Epithelial cell of esophagus (primary cell): ENCODE results near the gene PRSS33.

Experiments
- DNase-seq: peaks from one replicate; pipeline ENCODE4 v3.0.0; 2010; ENCODE audit warnings: low read depth
- H3K4me3 ChIP-seq: 2 replicates; pipeline ENCODE4 v1.5.1; 2011; ENCODE audit warnings: mild to moderate bottlenecking, low read length, control low read depth
- CTCF ChIP-seq: IDR thresholded peaks from 2 replicates; pipeline ENCODE4 v1.5.1; 2011; ENCODE audit warnings: low read depth, mild to moderate bottlenecking, low read length, control low read depth, inconsistent platforms; ENCODE audit not compliant: insufficient read depth; ENCODE audit errors: missing control alignments

Gene PRSS33

GRCh38 chr16:2787406-2787805, at the start of gene PRSS33:
Gene PRSS33 (minus strand): TSS chr16:2787560. CDS start chr16:2786547, 1,013 bp downstream.
- H3K4me3 ChIP-seq, result no peak within 1 kb of the TSS
- TF ChIP-seq CTCF, result no peak
- DNase-seq, result no peak

GRCh38 chr16:2836646-2837508, 49.5 kb upstream of the PRSS33 start:
- DNase-seq, result peak; percentile 20
- H3K4me3 ChIP-seq, result no peak overlapping the region
- no peak for TF ChIP-seq CTCF

GRCh38 chr16:2835638-2836493, 48.5 kb upstream of the PRSS33 start:
- H3K4me3 ChIP-seq, result no peak overlapping the region
- DNase-seq, result peak; percentile 97
- TF ChIP-seq CTCF, result no peak

GRCh38 chr16:2834968-2835367, 47.6 kb upstream of the PRSS33 start:
- TF ChIP-seq CTCF, result no peak
- no peak for DNase-seq
- H3K4me3 ChIP-seq, result no peak overlapping the region

GRCh38 chr16:2833776-2834175, 46.4 kb upstream of the PRSS33 start:
- no peak overlapping the region for H3K4me3 ChIP-seq
- no peak for TF ChIP-seq CTCF
- no peak for DNase-seq

GRCh38 chr16:2831203-2831602, 43.8 kb upstream of the PRSS33 start:
- no peak for TF ChIP-seq CTCF
- DNase-seq, result no peak
- no peak overlapping the region for H3K4me3 ChIP-seq

GRCh38 chr16:2830355-2830695, 43.0 kb upstream of the PRSS33 start:
- TF ChIP-seq CTCF, result no peak
- H3K4me3 ChIP-seq, result no peak overlapping the region
- DNase-seq, result no peak
